ENCODE measurements around the gene ARL14. TPM values are rescaled to one million over a fixed set of nuclear protein-coding genes. Genes with fewer than 3 reads are reported as not detected.

The ARL14 gene
- total RNA-seq, 1 donor from 2014 or later: not detected

DNA sequence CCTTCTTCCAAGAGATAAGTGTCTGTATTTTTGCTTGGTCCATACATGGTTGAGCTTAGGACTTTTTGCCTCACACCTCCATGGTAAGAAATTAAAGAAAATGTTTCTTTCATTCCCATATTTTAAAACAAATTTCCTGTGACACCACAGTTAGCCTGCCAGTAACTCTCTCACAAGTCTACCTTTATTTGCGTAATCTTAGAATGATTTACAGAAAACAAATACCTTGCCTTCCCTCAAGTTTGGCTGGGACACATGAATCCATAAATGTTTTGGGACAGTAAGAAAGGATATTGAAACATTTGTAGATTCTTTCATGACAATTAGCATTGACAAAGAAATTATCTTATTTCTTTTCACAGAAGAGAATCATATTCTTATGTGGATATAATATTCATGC, 3.8 kb upstream of the ARL14 start:
- intact Hi-C loops (cut with DNase I): no loop called here
- ATAC-seq (no peak), DNase-seq (ENCODE audit: low spot score) (no peak)

DNA sequence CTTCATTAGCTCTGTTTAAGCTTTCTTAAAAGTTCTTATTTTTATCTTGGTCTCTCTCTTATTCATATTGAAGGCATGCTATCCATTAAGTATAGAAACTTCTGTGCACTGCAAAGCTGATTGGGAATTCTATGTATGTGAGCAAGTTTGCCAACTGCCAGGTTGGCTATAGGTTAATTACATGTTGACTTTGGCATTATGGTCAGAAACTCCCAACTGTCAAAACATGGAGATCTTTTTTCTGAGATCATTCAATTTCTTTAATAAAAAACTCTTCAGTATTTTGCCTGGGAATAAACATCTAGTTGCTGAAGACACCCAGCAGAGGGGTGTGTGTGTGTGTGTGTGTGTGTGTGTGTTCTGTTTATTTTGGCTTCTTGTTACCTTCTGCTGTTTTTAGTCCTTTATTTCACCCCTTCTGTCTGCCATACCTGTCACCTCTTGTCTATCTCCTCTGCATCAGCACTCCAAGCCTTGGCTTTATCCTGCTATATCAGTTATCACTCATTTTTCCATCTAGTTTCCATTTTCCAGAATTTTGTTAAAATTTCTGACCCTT, 1.3 kb upstream of the ARL14 start:
- DNase-seq (ENCODE audit: low spot score) (no peak), ATAC-seq (no peak)
- intact Hi-C loops (cut with DNase I): no loop called here

DNA sequence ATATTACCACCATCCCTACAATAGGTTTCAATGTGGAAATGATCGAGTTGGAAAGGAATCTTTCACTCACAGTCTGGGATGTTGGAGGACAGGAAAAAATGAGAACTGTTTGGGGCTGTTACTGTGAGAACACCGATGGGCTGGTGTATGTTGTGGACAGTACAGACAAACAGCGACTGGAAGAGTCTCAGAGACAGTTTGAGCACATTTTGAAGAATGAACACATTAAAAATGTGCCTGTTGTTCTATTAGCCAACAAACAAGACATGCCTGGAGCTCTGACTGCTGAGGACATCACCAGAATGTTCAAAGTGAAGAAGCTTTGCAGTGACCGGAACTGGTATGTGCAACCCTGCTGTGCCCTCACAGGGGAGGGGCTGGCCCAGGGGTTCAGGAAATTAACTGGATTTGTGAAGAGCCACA, 510 bp downstream of the ARL14 start:
- intact Hi-C loops (cut with DNase I): no loop called here
- ATAC-seq (no peak), DNase-seq (ENCODE audit: low spot score) (no peak)

DNA sequence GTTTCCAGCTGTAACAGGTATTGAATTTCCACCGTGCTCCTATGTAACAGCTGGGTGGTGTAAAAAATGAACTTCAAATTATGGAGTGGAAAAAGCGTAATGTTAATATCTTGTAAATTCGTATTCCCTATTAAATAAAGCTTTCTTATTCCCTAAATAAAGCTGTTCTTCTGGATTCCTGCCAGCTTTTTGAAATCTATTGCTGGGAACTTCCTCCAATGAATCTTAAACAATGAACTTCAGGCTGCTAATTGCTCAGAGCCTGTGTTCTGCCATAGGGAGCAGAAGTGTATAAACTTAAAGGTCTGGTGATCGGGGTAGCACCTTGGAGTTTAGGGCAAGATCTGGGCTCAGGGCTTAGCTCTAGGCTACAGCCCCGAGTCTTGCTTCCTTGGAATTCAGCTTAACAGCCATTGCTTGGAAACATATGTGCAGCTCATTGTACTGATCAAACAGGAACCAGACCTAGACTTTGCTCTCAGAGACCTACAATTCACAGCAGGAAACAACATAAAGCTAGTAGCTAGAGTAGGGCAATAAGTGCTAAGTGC, 1.4 kb downstream of the ARL14 start:
- DNase-seq (ENCODE audit: low spot score): no peak
- ATAC-seq: no peak
- intact Hi-C loops (cut with DNase I): no loop called here

DNA sequence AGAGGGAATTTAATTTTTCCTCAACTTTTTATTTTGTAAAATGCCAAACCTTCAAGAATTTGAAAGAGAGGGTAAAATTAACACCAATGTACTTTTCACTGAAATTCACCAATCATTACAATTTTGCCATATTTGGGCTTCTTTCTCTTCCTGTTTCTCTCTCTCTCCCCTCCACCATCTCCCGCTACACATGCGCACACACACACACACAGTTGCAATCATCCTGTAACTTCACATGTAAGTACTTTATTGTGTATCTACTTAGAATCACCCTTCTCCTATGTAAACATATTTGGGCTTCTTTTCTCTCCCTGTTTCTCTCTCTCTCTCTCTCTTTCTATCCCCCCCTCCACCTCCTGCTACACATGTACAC, 7.4 kb downstream of the ARL14 start:
- intact Hi-C loops (cut with DNase I): no loop called here
- DNase-seq (ENCODE audit: low spot score) (no peak), ATAC-seq (no peak)

DNA sequence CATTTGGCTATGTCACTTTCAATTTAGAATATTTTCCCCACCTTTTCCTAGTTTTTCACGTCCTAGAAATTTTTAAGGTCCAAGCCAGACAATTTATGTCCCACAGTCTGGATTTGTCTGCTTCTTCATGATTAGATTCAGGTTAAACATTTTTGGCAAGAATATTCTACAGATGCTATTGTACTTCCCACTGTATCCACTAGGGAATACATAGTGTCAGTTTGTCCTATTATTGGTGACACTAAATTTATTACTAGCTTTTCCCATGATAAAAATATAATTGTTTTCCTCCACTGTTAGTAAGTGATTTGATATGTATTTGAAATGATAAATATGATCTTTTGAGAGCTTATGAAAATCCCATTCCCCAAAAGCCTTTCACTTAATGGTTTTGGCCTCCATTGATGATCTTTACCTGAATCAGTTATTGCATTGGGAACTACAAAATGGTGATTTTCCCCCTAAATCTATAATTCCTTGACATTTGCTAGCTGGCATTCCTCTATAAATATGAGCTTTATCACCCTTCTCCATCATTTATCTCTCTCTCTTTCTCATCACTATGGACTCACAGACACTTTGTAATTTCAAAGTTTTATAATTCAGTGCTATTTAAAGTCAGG, 8.3 kb downstream of the ARL14 start:
- DNase-seq (ENCODE audit: low spot score) (no peak), ATAC-seq (no peak)
- intact Hi-C loops (cut with DNase I): no loop called here

DNA sequence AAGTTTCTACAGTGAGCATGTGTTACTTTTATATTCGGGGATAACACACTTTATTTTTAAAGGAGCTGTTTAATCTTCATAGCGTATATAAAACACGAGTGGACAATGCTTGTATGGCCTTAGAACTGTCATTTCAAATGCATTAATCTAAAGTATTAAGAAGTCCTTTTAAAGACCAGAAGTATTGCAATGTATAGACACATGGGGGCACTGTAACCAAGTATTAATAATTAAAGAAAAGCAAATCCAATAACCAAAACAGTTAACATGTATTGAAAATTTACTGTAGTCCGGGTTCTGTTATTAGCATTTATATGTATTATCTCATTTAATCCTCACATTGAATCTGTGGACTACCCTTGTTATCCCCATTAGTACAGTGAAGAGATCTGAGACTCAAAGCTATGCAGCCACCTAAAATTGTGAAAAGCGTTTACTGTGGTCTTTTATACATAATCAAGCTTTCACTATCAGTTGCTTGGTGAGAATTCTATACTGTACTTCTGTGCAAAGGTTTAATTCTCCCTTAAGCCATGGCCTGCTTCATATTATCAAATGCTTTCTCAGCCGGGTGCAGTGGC, 10.1 kb downstream of the ARL14 start:
- no peak for ATAC-seq
- no peak for DNase-seq (ENCODE audit: low spot score)
- intact Hi-C loops (cut with DNase I): no loop called here

DNA sequence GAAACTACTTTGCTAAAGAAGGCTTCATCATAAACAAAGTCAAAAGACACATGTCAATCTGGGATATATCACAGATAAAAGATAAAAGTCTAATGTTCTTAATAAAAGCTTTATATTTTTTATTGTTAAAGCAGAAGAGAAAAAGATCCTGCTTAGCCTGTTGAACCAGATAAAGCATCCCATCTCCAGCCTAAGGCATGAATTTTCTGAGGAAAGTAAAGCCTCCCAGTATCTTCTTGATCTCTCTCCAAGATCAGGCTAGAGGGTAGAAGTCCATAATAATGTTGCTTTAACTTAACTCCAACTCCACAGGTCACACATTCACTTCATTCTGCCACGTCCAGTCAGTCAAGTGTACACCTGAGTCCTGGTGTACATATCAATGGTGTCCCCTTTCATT, 14.2 kb downstream of the ARL14 start:
- ATAC-seq (no peak), DNase-seq (ENCODE audit: low spot score) (no peak)
- intact Hi-C loops (cut with DNase I): no loop called here

DNA sequence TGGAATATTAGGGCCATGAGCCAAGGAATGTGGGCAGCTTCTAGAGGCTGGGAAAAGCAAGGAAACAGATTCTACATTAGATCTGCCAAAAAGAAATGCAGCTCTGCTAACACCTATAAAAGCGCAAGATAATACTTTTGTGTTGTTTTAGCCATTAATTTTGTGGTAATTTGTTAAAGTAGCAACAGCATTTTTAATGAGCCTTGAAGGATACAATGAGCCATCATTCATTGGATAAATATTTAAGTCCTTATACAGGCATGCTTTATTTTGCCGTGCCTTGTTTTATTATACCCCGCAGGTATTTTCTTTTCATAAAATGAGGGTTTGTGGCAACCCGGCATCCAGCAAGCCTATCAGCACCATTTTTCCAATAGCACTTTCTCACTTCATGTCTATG, 15.0 kb downstream of the ARL14 start:
- DNase-seq (ENCODE audit: low spot score) (no peak), ATAC-seq (no peak)
- intact Hi-C loops (cut with DNase I): no loop called here

DNA sequence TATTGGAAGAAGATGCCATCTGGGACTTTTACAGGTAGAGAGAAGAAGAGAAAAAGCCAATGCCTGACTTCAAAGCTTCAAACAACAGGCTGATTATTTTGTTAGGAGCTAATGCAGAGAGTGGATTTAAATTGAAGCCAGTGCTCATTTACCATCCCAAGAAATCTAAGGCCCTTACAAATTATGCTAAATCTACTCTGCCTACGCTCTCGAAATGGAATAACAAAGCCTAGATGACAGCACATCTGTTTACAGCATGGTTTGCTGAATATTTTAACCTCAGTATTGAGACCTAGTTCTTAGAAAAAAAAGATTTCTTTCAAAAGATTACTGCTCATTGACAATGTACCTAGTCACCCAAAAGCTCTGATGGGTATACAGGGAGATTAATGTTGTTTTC, 16.2 kb downstream of the ARL14 start:
- intact Hi-C loops (cut with DNase I): no loop called here
- ATAC-seq: no peak

DNA sequence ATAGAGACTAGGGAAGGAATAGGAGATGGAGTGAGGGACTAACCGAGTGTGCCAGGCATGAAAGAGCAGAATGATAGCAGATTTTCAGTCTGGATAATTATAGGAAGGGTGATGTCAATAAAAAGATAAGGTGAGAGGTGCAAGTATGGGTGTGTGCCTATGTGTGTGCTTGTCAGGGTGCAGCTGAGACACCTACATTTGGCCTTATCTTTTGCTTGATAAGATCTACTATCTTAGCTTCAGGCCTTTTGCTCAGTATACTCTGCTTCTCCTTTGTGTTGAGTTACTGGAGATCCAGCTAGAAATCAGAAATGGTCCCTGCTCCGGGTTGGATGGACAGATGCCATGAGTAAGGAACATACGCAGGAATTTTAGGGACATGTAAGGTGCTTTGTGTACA, 17.4 kb downstream of the ARL14 start:
- intact Hi-C loops (cut with DNase I): no loop called here
- DNase-seq (ENCODE audit: low spot score): no peak
- no peak for ATAC-seq

More for the DNA sequence above, 16.2 kb downstream of the ARL14 start:
- DNase-seq (ENCODE audit: low spot score): no peak

DNA sequence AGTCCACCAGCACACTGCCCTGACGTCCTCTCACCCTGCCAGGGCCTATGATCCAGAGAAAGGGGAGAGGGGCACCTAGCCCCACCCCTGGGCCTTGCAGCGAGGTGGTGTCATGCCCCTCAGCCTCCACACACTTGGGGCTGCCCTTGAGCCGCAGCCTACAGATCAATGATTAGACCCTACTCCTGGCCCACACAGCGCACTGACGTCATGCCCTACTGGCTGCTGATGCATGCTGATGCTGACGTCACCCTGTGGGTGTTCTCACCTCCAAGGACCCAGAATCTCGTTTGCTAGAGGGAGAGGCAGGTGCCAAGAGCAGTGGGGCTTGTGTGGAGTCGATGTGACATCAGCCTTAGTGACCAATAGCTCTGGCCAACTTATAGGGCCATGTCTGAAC, 18.0 kb downstream of the ARL14 start:
- DNase-seq (ENCODE audit: low spot score) (no peak), ATAC-seq (no peak)
- intact Hi-C loops (cut with DNase I): no loop called here

DNA sequence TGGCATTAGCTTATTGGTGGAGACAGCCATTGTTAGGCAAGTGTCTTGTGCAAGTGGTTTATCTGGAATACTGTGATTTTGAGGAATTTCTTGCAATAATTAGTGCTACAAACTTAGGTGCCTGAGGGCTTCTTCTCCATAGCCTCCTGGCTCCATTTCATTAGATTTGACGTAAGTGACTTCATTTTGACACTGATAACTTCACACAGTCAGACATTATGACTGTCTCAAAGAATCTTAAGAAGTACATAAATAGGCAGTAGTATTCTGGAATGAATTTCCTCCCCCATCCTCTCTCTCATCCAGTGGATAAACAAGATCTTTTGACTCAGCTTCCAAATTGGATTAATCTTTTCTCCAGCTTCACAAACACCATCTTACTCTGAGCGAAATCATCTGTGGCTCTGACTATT, 19.0 kb downstream of the ARL14 start:
- intact Hi-C loops (cut with DNase I): no loop called here
- ATAC-seq: no peak
- DNase-seq (ENCODE audit: low spot score): no peak

DNA sequence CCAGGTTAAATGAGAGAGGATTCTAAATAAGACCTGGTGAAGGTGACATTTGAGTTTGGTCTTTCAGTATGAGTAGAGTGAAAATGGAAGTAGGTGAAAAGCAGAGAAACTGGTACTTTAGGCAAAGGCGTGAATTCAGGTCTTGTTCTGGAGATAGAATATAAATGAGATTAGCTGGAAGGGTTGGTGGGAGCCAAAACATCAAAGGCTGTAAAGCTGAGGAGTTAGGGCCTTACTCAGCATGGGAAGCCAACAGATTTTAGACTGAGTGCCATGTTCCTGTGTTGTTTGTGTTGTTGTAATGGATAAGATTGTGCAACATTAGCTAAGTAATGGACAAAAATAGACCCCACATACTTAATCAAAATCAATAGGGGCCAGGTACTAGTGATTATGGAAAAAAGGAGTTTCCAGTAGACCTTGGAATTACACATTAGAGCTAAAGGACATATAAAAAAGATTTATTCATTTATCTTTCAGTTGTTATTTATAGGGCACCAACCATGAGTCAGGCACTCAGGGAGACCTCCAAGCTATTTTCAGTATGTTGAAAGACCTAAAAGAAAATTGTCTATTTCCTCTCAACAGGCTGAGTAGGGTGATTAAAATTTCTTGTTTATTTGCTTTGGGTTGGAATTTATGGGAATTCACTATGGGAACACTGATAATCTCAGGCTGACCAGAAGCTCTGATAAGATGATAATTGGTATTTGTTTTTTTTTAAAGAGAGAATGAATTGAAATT, 20.8 kb downstream of the ARL14 start:
- intact Hi-C loops (cut with DNase I): no loop called here
- DNase-seq (ENCODE audit: low spot score): no peak
- no peak for ATAC-seq

DNA sequence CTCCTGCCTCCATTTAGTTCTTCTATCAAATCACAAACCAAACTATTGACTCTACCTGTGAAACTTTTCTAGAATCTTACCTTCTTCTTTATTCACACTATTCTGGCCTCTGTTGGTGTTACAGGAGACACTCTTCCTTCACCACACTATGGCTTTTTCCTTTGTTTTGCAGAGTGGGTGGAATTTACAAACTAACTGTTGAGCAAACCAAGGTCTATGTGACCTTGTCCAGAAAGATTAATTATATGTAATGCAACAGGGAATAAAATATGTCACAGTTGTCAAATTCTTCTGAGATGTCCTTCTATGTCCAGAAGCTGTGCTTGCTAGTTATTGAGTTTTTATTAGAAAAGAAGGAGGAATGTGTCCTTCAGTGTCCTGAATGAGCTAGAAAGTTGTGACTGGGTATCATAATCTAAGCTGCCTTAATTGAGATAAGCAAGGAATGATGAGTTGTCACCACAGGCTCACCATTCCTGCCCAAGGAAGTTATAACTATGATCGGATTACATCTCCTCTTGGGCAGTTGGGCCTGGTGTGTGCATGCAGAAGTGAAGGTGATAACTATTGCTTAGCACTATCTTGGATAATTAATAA, 21.7 kb downstream of the ARL14 start:
- intact Hi-C loops (cut with DNase I): no loop called here
- DNase-seq (ENCODE audit: low spot score) (no peak), ATAC-seq (no peak)

DNA sequence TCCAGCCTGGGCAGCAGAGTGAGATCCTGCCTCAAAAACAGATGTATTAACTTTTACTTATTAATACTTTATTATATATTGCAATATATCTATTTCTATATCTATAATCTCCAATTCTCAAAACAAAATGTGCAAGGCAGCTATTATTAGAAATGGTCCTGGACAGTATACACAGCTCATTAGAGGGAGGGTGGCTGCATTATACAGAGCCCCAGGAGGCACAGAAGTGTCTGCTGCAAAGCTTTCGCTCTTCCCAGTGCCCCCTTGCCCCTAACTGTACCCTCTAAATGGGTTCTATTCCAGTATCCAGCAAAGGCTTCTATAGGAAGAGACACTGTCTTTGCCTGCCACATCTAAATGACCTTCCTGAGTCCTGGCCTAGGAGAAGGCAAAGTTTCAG, 24.5 kb downstream of the ARL14 start:
- no peak for ATAC-seq
- intact Hi-C loops (cut with DNase I): loop anchor here (10.0 kb wide), 1 partner anchor 243 kb away; no protein-coding TSS in a partner anchor
- DNase-seq (ENCODE audit: low spot score): no peak

DNA sequence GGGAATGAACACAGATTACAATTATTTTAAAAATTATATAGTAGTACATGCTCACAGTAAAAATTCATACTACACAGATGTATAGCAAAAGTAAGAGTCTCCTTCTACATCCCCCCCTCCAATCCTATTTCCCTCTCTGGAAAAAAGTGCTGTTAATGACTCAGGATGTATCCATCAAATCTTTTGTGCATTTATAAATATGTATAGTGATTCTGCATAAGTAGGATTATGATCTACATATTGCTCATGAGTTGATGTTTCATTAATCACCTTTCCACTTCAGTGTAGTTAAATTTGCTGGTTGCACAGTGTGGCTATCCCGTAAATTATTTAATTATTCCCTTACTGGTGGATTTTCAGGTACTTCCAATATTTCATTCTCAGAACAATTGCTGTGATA, 25.3 kb downstream of the ARL14 start:
- intact Hi-C loops (cut with DNase I): loop anchor here (10.0 kb wide), 1 partner anchor 243 kb away; no protein-coding TSS in a partner anchor
- no peak for DNase-seq (ENCODE audit: low spot score)
- no peak for ATAC-seq

DNA sequence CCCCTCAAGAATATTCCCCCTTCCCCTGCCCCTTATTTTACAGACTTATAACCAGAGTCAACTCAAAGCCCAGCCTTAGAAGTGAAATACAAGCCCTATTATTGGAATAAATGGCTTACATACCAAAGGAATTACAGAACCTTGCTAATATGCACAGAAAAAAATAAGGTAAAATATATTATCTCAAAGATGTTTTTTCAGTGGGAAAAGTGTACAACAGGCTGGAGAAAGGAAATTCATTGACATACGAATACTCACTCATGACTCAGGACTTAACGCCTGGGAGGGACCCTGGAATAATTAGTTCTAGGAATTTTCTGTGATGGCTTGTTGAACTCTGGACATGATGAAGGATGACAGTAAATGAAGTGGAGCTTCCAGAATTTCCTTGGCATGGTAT, 27.0 kb downstream of the ARL14 start:
- intact Hi-C loops (cut with DNase I): loop anchor here (10.0 kb wide), 1 partner anchor 241 kb away; no protein-coding TSS in a partner anchor
- ATAC-seq (no peak), DNase-seq (ENCODE audit: low spot score) (no peak)

DNA sequence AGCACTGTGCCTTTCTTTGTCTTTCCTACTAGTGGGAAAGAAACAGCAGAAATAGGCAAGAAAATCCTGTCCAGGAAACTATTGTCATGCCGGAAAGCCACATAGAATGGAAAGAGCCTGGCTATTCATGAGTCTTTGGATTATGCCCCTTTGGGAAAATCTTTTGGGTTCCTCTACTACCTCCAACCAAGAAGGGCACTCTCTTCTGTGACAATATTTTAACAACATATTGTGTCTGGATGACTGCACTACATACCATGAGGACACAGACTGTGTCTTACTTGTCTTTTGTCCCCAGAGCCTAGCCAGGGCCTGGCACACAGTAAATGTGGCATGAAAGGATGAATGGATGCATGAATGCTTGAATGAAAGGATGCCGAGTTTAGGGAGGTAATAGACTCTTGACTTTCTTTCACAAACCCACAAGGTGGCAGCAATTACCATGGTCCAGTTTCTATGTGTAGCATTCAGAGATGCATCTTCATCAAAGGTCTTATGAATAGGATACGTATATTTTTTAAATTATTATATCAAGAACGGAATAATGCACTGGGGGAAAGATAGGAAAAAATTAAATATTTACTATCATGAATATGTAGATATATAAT, 30.3 kb downstream of the ARL14 start:
- ATAC-seq (peak; percentile 84), DNase-seq (ENCODE audit: low spot score) (no peak)
- intact Hi-C loops (cut with DNase I): loop anchor here (10.0 kb wide), 1 partner anchor 238 kb away; no protein-coding TSS in a partner anchor

All from sciatic nerve (tissue), 2 donors.